HFFc6 (cell line): ENCODE data around the gene HPCAL4. TPM values are rescaled to one million over a fixed set of nuclear protein-coding genes. Genes with fewer than 3 reads are reported as not detected.

Experiments used
- DNase-seq: peaks from one replicate; pipeline ENCODE4 v3.0.0-alpha.2; 2018
- H3K27ac Mint-ChIP-seq: 2 replicates; pipeline ENCODE4 v1.8.0; 2020; ENCODE audit warnings: mild to moderate bottlenecking, mixed read lengths
- H3K27me3 Mint-ChIP-seq: 2 replicates; pipeline ENCODE4 v1.8.0; 2021; ENCODE audit warnings: mild to moderate bottlenecking, moderate library complexity, mixed read lengths; ENCODE audit not compliant: insufficient read depth
- H3K36me3 Mint-ChIP-seq: 2 replicates; pipeline ENCODE4 v1.8.0; 2021; ENCODE audit warnings: low read depth, mixed read lengths
- H3K4me1 Mint-ChIP-seq: 2 replicates; pipeline ENCODE4 v1.8.0; 2020; ENCODE audit warnings: low read depth, mixed read lengths
- H3K4me3 Mint-ChIP-seq: 2 replicates; pipeline ENCODE4 v1.8.0; 2020; ENCODE audit warnings: mild to moderate bottlenecking, moderate library complexity, mixed read lengths
- H3K9me3 Mint-ChIP-seq: 2 replicates; pipeline ENCODE4 v1.8.0; 2020; ENCODE audit warnings: mild to moderate bottlenecking, mixed read lengths
- total RNA-seq, 6 experiments: library from RNA; stranded (reverse); fragmentation: NEBNext Ultra II Directional; extraction: Animal tissue kit (Norgen Biotek cat#: 25700); gene quantifications; 2 replicates in 1 of 6; 3 replicates in 5 of 6; pipeline ENCODE4 v1.2.3, GENCODE V29; 2021
- TF ChIP-seq, protein P1 (sequence below): fragments of 200-600 bp; sonication (generic); IDR thresholded peaks from 2 replicates; pipeline ENCODE4 v1.5.0; 2021; ENCODE audit warnings: antibody characterized with exemption, mild to moderate bottlenecking

HPCAL4 gene
- total RNA-seq, 6 experiments from 2014 or later, result not detected

DNA sequence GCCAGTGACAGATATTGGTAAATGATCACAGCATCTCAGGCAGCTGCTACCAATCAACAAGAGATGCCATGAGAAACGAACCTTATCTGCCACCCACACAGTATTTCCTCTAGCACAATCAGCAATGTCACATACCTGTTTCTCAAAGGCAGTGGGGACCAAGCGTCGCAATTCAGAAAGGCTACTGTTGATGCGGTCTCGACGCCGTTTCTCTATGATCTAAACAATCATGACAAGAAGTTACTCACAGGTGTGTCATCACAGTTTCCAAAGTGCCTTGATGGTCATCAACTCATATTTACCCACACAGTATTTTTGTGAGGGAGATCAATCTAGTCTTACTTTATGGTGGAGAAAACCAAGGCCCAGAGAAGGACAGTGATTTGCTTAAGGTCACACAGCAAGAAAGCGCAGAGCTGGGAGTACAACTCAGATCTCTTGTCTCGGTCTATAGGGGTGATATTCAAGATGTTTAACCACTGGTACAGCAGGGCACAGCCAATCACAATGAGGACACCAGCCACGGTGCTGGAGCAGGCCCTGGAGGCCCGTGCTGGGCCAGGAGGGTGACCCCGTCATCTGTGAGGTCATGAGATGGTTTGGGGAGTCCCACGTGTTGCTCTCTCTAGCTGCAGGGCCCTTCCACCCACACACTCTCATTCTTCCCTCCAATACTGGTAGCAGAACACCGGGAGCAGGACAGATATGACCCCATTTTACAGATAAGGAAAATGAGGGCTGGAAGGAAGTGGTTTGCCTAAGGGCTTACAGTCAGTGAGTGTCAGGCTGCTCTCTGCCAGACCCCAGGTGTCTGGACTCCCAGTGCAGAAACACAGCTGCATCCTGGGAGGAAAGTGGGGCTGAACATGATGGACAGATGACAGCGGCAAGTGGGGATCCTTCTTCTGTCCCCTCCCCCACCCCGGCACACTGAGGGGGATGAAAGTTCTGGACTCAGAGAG is 59.6 kb downstream of the HPCAL4 start:
- no peak overlapping the region for H3K27ac Mint-ChIP-seq
- H3K27me3 Mint-ChIP-seq, result peaks cover 59% of the 10 kb centered on the region
- DNase-seq, result no peak
- no peak overlapping the region for H3K4me3 Mint-ChIP-seq
- TF ChIP-seq, protein P1, sequence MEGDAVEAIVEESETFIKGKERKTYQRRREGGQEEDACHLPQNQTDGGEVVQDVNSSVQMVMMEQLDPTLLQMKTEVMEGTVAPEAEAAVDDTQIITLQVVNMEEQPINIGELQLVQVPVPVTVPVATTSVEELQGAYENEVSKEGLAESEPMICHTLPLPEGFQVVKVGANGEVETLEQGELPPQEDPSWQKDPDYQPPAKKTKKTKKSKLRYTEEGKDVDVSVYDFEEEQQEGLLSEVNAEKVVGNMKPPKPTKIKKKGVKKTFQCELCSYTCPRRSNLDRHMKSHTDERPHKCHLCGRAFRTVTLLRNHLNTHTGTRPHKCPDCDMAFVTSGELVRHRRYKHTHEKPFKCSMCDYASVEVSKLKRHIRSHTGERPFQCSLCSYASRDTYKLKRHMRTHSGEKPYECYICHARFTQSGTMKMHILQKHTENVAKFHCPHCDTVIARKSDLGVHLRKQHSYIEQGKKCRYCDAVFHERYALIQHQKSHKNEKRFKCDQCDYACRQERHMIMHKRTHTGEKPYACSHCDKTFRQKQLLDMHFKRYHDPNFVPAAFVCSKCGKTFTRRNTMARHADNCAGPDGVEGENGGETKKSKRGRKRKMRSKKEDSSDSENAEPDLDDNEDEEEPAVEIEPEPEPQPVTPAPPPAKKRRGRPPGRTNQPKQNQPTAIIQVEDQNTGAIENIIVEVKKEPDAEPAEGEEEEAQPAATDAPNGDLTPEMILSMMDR, result no peak
- H3K36me3 Mint-ChIP-seq, result no peaks in the 10 kb centered on the region
- H3K9me3 Mint-ChIP-seq, result no peaks in the 10 kb centered on the region
- no peaks in the 10 kb centered on the region for H3K4me1 Mint-ChIP-seq

DNA sequence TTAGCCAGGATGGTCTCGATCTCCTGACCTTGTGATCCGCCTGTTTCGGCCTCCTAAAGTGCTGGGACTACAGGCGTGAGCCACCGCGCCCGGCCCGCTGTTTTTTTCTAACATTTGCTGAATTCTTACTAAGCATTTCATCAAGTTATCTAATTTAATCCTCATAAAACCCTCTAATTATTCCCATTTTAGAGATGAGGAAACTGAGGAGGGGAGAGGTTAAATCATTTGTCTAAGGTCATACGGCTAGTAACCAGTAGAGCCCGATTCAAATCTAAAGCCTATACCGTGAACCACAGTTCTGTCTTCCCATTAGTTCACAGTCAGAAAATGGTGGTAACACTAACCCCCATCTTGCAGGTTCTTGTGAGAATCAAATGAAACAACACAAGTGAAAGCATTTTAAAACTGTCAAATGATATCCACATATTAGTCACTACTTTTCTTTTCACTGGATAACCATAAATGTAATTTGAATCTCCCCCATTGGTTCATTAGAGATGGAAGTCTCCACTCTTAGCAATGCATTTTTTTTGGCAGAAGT is 62.4 kb downstream of the HPCAL4 start:
- H3K4me1 Mint-ChIP-seq, result no peaks in the 10 kb centered on the region
- no peak overlapping the region for H3K4me3 Mint-ChIP-seq
- H3K27me3 Mint-ChIP-seq, result peaks cover 51% of the 10 kb centered on the region
- DNase-seq, result no peak
- TF ChIP-seq, protein P1, result no peak
- H3K27ac Mint-ChIP-seq, result no peak overlapping the region
- H3K36me3 Mint-ChIP-seq, result no peaks in the 10 kb centered on the region
- H3K9me3 Mint-ChIP-seq, result no peaks in the 10 kb centered on the region

Other genes starting within 250 kb of the HPCAL4 start
- not detected for gene BMP8A, start 199.8 kb downstream of the HPCAL4 start, total RNA-seq
- 100 to 1,000 TPM; 322 to 352 (median 347) TPM for gene PABPC4, start 114.6 kb downstream of the HPCAL4 start, total RNA-seq
- not detected for gene HEYL, start 51.8 kb downstream of the HPCAL4 start, total RNA-seq
- gene NT5C1A, start 19.3 kb downstream of the HPCAL4 start, total RNA-seq, result not detected
- 10 to 100 TPM; 38.9 to 45.8 (median 41.7) TPM for gene PPIE, start 47.4 kb upstream of the HPCAL4 start, total RNA-seq
- 1 to 10 TPM in 5 of 6 experiments, under 1 TPM in 1; 0.81 to 2.3 (median 1.4) TPM for gene OXCT2, start 79.9 kb upstream of the HPCAL4 start, total RNA-seq
- not detected for gene BMP8B, start 97.4 kb upstream of the HPCAL4 start, total RNA-seq
- 10 to 100 TPM; 12.8 to 19.1 (median 15.1) TPM for gene TRIT1, start 192.1 kb upstream of the HPCAL4 start, total RNA-seq
- under 1 TPM; 0.17 to 0.52 (median 0.21) TPM for gene MYCL, start 210.5 kb upstream of the HPCAL4 start, total RNA-seq